GM12878 (cell line): ENCODE results near the gene ZMYND10. TPM values are rescaled to one million over a fixed set of nuclear protein-coding genes. Genes with fewer than 3 reads are reported as not detected.

ENCODE experiments used
- ATAC-seq: fragments of 200-7000 bp; cut with Tn5 transposase; 3 replicates; pipeline ENCODE4 v1.9.1; 2020; ENCODE audit warnings: mild to moderate bottlenecking, moderate library complexity
- BruUV-seq: library from RNA; stranded (reverse); fragments of 400-500 nt; replicated peaks from 2 replicates; lab custom pipeline; 2021; lab: Mats Ljungman, UMichigan
- CTCF ChIA-PET: fragments of 300-600 bp; sonication (Branson Sonifier 250); formaldehyde crosslinking; extraction: SDS; loops from one replicate; lab custom pipeline; 2021; ENCODE audit warnings: inconsistent platforms; lab: Yijun Ruan, JAX
- POLR2A ChIA-PET: fragments of 350-600 bp; formaldehyde crosslinking; extraction: SDS; loops from one replicate; lab custom pipeline; 2021; ENCODE audit warnings: inconsistent platforms; lab: Charles Lee
- RAD21 ChIA-PET: fragments of 300-600 bp; sonication (Branson Sonifier 250); formaldehyde crosslinking; loops from one replicate; lab custom pipeline; 2023; ENCODE audit warnings: antibody characterized with exemption; ENCODE audit not compliant: unreplicated experiment; lab: Charles Lee
- SMC1A ChIA-PET: fragments of 300-600 bp; sonication (Branson Sonifier 250); formaldehyde crosslinking; loops from one replicate; lab custom pipeline; 2023; ENCODE audit not compliant: unreplicated experiment, uncharacterized antibody; lab: Charles Lee
- DNase-seq: peaks from one replicate; pipeline ENCODE4 v3.0.0-alpha.2; 2011; ENCODE audit warnings: low read depth, low spot score
- FAIRE-seq: peaks from 3 replicates; lab custom pipeline; 2011; peaks lifted over from hg19 to GRCh38; lab: Jason Lieb, UNC
- H2AFZ ChIP-seq: 2 replicates; pipeline ENCODE4 v1.6.0; 2011; ENCODE audit warnings: low read depth, low read length, control low read depth; ENCODE audit not compliant: control insufficient read depth
- H3K27ac ChIP-seq: 2 replicates; pipeline ENCODE4 v1.5.1; 2011; ENCODE audit warnings: control low read depth; ENCODE audit not compliant: control insufficient read depth, insufficient read depth
- H3K27me3 ChIP-seq, 2 experiments: replicated peaks in 1 of 2; 2 replicates each; pipeline versions ENCODE4 v1.6.0 to v1.6.1; 2011; ENCODE audit warnings: low read length in 1 of 2; ENCODE audit not compliant: control insufficient read depth in 2 of 2, insufficient read depth in 2 of 2
- H3K36me3 ChIP-seq, 2 experiments: 2 replicates each; pipeline ENCODE4 v1.5.1; 2011; ENCODE audit warnings: low read length in 1 of 2; ENCODE audit not compliant: control insufficient read depth in 2 of 2, insufficient read depth in 2 of 2
- H3K4me1 ChIP-seq: 2 replicates; pipeline ENCODE4 v1.6.1; 2011; ENCODE audit warnings: mild to moderate bottlenecking, low read length, moderate library complexity, mixed read lengths; ENCODE audit not compliant: control insufficient read depth, insufficient read depth
- H3K4me2 ChIP-seq: 2 replicates; pipeline ENCODE4 v1.6.0; 2011; ENCODE audit warnings: control low read depth; ENCODE audit not compliant: control insufficient read depth, insufficient read depth
- H3K4me3 ChIP-seq: fragments of 200-600 bp; sonication (generic); 2 replicates; pipeline ENCODE4 v1.5.1; 2016
- H3K79me2 ChIP-seq: 2 replicates; pipeline ENCODE4 v1.6.0; 2011; ENCODE audit warnings: low read length; ENCODE audit not compliant: control insufficient read depth, insufficient read depth
- H3K9ac ChIP-seq: 2 replicates; pipeline ENCODE4 v1.8.0; 2011; ENCODE audit warnings: low read length, control low read depth, mixed read lengths; ENCODE audit not compliant: control insufficient read depth, insufficient read depth
- H3K9me3 ChIP-seq: replicated peaks from 3 replicates; pipeline ENCODE4 v1.5.1; 2011; ENCODE audit warnings: mild to moderate bottlenecking, low read length; ENCODE audit not compliant: control insufficient read depth, insufficient read depth
- H4K20me1 ChIP-seq: 2 replicates; pipeline ENCODE4 v1.6.0; 2011; ENCODE audit not compliant: control insufficient read depth, insufficient read depth
- CEBPZ ChIP-seq: fragments of 150-350 bp; IDR thresholded peaks from 2 replicates; pipeline ENCODE4 v1.6.1; 2016; ENCODE audit warnings: low read depth, low read length
- IKZF1 ChIP-seq: fragments of 450-650 bp; conservative IDR thresholded peaks from 2 replicates; pipeline ENCODE4 v1.6.1; 2017; ENCODE audit warnings: antibody characterized with exemption, mild to moderate bottlenecking
- IRF4 ChIP-seq: IDR thresholded peaks from 2 replicates; pipeline ENCODE4 v1.6.1; 2011; ENCODE audit warnings: low read depth, low read length
- NFYB ChIP-seq: IDR thresholded peaks from 2 replicates; pipeline ENCODE4 v1.6.1; 2011; ENCODE audit warnings: low read depth, mild to moderate bottlenecking, low read length, improper control_type of control experiment, moderate library complexity; ENCODE audit not compliant: insufficient read depth
- RAD51 ChIP-seq: fragments of 450-650 bp; IDR thresholded peaks from 2 replicates; pipeline ENCODE4 v1.6.1; 2016; ENCODE audit warnings: moderate library complexity, mild to moderate bottlenecking, inconsistent platforms
- RCOR1 ChIP-seq: conservative IDR thresholded peaks from 2 replicates; pipeline ENCODE4 v1.6.1; 2012; ENCODE audit warnings: low read depth, low read length, improper control_type of control experiment
- SKIL ChIP-seq: fragments of 450-650 bp; IDR thresholded peaks from 2 replicates; pipeline ENCODE4 v1.6.1; 2017; ENCODE audit warnings: mild to moderate bottlenecking, low read depth, inconsistent platforms; ENCODE audit not compliant: poor library complexity, severe bottlenecking
- SRF ChIP-seq, 2 experiments: IDR thresholded peaks; 2 replicates each; pipeline ENCODE4 v1.6.1; 2011; ENCODE audit warnings: low read depth in 2 of 2, low read length in 2 of 2, mild to moderate bottlenecking in 1 of 2, moderate library complexity in 1 of 2
- USF1 ChIP-seq: IDR thresholded peaks from 2 replicates; pipeline ENCODE4 v1.6.1; 2011; ENCODE audit warnings: borderline replicate concordance, low read depth, mild to moderate bottlenecking, moderate library complexity, mixed read lengths, low read length; ENCODE audit not compliant: insufficient read depth; ENCODE audit errors: extremely low read length
- ZNF207 ChIP-seq: fragments of 450-650 bp; IDR thresholded peaks from 2 replicates; pipeline ENCODE4 v1.6.1; 2014; ENCODE audit warnings: antibody characterized with exemption, mild to moderate bottlenecking, borderline replicate concordance
- ZNF24 ChIP-seq: fragments of 450-650 bp; IDR thresholded peaks from 2 replicates; pipeline ENCODE4 v1.6.1; 2017; ENCODE audit warnings: antibody characterized with exemption, mild to moderate bottlenecking
- ZNF274 ChIP-seq: IDR thresholded peaks from one replicate; pipeline ENCODE4 v1.8.0; 2011; ENCODE audit not compliant: insufficient read length, insufficient read depth
- ZNF384 ChIP-seq: IDR thresholded peaks from 2 replicates; pipeline ENCODE4 v1.6.1; 2012; ENCODE audit warnings: low read depth, mild to moderate bottlenecking, low read length, improper control_type of control experiment, borderline replicate concordance
- WGBS: methylation state at CpG from one replicate; pipeline ENCODE4 v1.1.6; 2016; ENCODE audit warnings: low lambda C conversion rate; ENCODE audit not compliant: insufficient replicate concordance, insufficient coverage; ENCODE audit errors: missing lambda C conversion rate; 5-methylcytosine and 5-hydroxymethylcytosine counted together
- in situ Hi-C: fragments of 300-500 bp; cut with MboI; formaldehyde crosslinking; loops from 9 replicates; pipeline ENCODE4 v1.14.3; 2018; ENCODE audit warnings: mixed read lengths
- intact Hi-C: fragments of 100-400 bp; cut with micrococcal nuclease; formaldehyde crosslinking; loops from one replicate; pipeline ENCODE4 v1.14.2; 2022; ENCODE audit not compliant: unreplicated experiment
- polyA plus RNA-seq, 11 experiments: library from polyadenylated mRNA; depleted of rRNA in 4 of 11; unstranded in 6 of 11; stranded (reverse) in 5 of 11; fragments of >200 nt; fragmentation: Nextera tagmentation in 4 of 11; fragmentation: Illumina TruSeq in 1 of 11; extraction: Ambion mirVana in 4 of 11; extraction: Trizol in 1 of 11; gene quantifications; 1 replicate in 1 of 11; 2 replicates in 10 of 11; pipeline versions ENCODE4 v1.2.1 to v1.2.3, GENCODE V29; 2011 to 2016; ENCODE audit warnings: inconsistent platforms in 2 of 11, missing spikeins in 2 of 11, low read depth in 1 of 11
- total RNA-seq, 4 experiments: library from RNA; depleted of rRNA in 3 of 4; stranded (reverse); fragments of >200 nt in 3 of 4; fragmentation: Illumina TruSeq in 1 of 4; extraction: Trizol in 1 of 4; gene quantifications; 2 replicates each; pipeline versions ENCODE4 v1.2.1 to v1.2.3, GENCODE V29; 2013 to 2021

Gene ZMYND10
- total and polyA plus RNA-seq, 10 of the 15 experiments (the other 5 are each of a cell fraction or from before 2014, with no cell fraction given), result 0.11 to 1.0 (median 0.37) TPM

GRCh38 chr3:50347187-50347813 is 1.8 kb upstream of the ZMYND10 start (continued):
- TF ChIP-seq CEBPZ, result no peak
- no peak for TF ChIP-seq NFYB
- TF ChIP-seq ZNF384, result peak; percentile 98
- TF ChIP-seq, all 136 proteins: peak for 6

GRCh38 chr3:50345008-50345407 is 524 bp downstream of the ZMYND10 start:
- H4K20me1 ChIP-seq, result no peaks in the 10 kb centered on the region
- ChIA-PET SMC1A (no interaction called here), CTCF (interaction anchor here (0.9 to 1.6 kb wide), 6 partner anchors 8 to 268 kb away, joined by 3 to 4 read pairs (median 3); no protein-coding TSS in a partner anchor), POLR2A (interaction anchor here (0.7 to 1.3 kb wide), 3 partner anchors 8 to 169 kb away, joined by 3 read pairs; no protein-coding TSS in a partner anchor), RAD21 (no interaction called here)
- H3K4me2 ChIP-seq, result no peak overlapping the region; the same call in 1 of the 2 replicates
- 62% methylated on average over 6 of the region's 8 CpGs for WGBS
- H3K27me3 ChIP-seq, result no peaks in the 10 kb centered on the region
- H3K9me3 ChIP-seq, result no peaks in the 10 kb centered on the region
- no peak for DNase-seq
- no peak overlapping the region for H2AFZ ChIP-seq
- H3K9ac ChIP-seq, result no peak overlapping the region
- H3K4me3 ChIP-seq, result peak overlapping the region; percentile 58; the same call in 1 of the 2 replicates
- in situ Hi-C loops (loop anchor here (5.0 kb wide), 1 partner anchor 202 kb away; no protein-coding TSS in a partner anchor), intact Hi-C loops (no loop called here)
- BruUV-seq, result no TSS peak
- H3K27ac ChIP-seq, result no peak overlapping the region
- H3K79me2 ChIP-seq, result peaks cover 13% of the 10 kb centered on the region
- no peak for FAIRE-seq
- ATAC-seq, result no peak
- H3K4me1 ChIP-seq, result peaks cover 16% of the 10 kb centered on the region
- H3K36me3 ChIP-seq, result peaks cover 0 to 5% of the 10 kb centered on the region in 2 experiments; a peak in 1 of 4 replicates
- no peak for TF ChIP-seq IKZF1
- no peak for TF ChIP-seq ZNF24
- no peak for TF ChIP-seq IRF4
- no peak for TF ChIP-seq SKIL
- TF ChIP-seq RCOR1, result no peak
- TF ChIP-seq USF1, result no peak
- no peak for TF ChIP-seq ZNF207
- TF ChIP-seq SRF (IDR thresholded peaks at IDR 0.05; ENCODE audit: low read depth in 2 of 2, low read length in 2 of 2), result no peak
- no peak for TF ChIP-seq ZNF274
- TF ChIP-seq RAD51, result no peak
